GM19372 (cell line): ENCODE data around the gene MYOT.
"Not testable (repeated sequence)": the region's sequence is repeated elsewhere in the genome, so short reads cannot be mapped to it uniquely, and the experiment has no call there.

Experiments
- ATAC-seq: cut with Tn5 transposase; IDR thresholded peaks from one replicate; pipeline ENCODE4 v1.9.1; 2021; ENCODE audit warnings: mild to moderate bottlenecking, low read depth, moderate library complexity; ENCODE audit not compliant: unreplicated experiment

Gene MYOT

GRCh38 chr5:137853165-137853564 lies 14.5 kb upstream of the MYOT start:
- not testable (repeated sequence) for ATAC-seq

DNA sequence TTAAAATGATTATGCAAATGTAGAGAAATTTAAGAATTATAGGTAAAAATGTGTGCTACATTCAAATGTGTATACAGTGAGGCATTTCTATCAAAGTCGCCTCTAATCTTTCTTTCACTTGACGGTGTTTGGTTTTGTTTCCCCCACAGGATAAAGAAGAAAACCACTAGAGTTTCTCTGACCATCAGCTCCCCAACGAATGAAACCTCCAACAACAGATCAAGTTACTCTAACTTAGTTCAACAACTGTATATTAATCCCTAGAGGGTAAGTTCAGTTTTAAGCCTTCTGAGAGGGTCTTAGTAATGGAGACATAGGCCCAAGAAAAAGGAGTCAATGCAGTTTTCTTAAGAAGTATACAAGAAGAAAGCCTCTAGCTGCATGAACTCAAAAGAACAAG lies 11.5 kb upstream of the MYOT start:
- no peak for ATAC-seq

GRCh38 chr5:137856916-137857862 lies 10.5 kb upstream of the MYOT start:
- ATAC-seq, result peak; percentile 60

DNA sequence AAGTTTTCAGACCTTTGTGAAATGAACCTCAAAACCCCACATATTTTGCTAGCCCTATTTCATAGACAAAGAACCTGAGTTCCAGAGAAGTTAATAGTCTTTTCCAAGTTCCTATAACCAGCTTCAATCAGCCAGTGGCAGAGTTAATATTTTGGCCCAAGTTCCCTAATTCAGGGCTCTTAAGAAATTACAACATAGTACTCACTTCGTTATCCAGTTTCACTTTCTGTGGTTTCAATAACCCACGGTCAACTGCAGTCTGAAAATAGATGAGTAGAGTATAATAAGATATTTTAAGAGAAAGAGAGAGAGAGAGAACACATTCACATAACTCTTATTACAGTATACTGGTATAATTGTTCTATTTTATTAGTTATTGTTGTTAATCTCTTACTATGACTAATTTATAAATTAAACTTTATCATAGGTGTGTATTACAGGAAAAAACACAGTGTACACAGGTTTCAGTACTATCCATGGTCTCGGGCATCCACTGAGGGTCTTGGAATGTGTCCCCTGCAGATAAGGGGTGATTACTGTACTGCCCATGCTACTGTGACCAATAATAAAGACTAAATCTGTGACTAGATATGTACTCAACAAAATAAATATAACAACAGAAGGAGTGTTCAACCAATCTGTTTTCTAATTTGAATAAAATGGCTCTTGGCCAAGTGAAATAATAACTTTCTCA lies 9.3 kb upstream of the MYOT start:
- peak; percentile 66 for ATAC-seq

DNA sequence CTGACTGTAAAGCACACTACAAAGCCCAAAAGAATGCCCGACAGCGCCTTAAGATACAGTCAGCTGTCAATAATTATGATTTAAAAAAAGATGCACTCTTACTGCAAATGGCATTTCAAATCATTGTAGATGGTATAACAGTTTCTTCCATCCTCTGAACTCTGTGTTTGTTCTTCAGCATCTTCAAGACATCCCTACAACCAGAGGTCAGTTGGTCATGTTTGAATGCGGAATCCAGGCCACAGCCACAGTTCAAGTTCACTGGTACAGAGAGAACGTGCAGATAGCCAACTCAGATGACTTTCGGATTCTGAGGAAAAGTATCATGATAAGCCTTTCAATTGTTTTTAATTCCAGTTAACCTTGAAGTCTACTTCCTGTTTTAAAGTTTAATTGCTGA lies 8.7 kb upstream of the MYOT start:
- ATAC-seq, result no peak

GRCh38 chr5:137862251-137862650 lies 5.4 kb upstream of the MYOT start:
- ATAC-seq, result no peak

DNA sequence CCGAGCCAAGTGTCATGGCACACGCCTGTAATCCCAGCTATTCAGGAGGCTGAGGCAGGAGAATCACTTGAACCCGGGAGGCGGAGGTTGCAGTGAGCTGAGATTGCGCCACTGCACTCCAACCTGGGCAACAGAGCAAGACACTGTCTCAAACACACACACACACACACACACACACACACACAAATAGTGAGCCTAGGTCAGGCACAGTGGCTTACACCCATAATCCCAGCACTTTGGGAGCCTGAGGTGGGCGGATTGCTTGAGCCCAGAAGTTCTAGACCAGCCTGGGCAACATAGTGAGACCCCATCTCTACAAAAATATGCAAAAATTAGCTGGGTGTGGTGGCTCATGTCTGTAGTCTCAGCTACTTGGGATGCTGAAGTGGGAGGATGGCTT lies 4.0 kb upstream of the MYOT start:
- ATAC-seq, result not testable (repeated sequence)

DNA sequence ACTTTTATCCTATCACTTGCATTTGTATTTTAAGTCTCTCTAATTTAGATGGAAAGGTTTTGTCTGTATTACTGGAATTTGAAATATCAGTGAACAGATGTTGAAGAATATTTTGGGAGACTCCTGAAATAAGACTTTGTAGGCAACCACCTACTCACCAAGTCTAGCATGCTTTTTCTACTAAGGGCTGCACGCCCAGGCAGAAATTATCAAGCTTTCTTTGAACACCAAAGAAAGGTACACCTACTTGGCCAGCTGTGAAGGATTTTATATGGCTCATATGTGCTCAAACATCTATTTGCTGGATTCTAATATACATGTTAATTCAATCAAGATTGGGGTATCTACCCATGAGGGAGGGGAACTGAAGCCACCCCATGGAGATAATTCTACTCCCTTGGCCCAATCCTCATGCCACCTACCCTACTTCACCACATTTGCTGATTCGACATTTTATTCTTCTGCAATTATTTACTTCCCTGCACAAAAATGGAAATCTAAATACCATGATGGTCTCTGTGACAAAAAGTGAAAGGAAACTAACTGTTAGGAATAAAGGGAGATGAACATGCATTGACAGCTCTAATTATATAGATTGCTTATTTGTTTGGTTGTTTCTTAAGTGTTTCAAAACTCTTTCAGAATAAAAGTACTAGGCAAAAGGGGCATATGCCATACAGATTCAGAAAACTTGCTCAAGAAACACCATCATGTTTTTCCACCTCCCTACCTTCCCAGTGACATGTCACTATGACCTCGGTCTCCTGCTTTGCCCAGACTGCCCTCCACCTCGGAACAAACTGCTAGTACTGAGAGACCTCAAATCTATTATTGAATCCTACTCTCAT lies 895 bp upstream of the MYOT start:
- no peak for ATAC-seq

- ATAC-seq, result no peak
Observed at GRCh38 chr5:137870647-137871339, 3.1 kb downstream of the MYOT start.

GRCh38 chr5:137871571-137871970 lies 3.9 kb downstream of the MYOT start:
- no peak for ATAC-seq

- ATAC-seq, result no peak
Observed at GRCh38 chr5:137872466-137872865, 4.8 kb downstream of the MYOT start.

- no peak for ATAC-seq
Observed at GRCh38 chr5:137876101-137876500, 8.4 kb downstream of the MYOT start.

GRCh38 chr5:137880313-137880712 lies 12.7 kb downstream of the MYOT start:
- no peak for ATAC-seq

GRCh38 chr5:137887831-137888230 lies 20.2 kb downstream of the MYOT start:
- ATAC-seq, result no peak

GRCh38 chr5:137888466-137888862 lies 20.8 kb downstream of the MYOT start:
- no peak for ATAC-seq

DNA sequence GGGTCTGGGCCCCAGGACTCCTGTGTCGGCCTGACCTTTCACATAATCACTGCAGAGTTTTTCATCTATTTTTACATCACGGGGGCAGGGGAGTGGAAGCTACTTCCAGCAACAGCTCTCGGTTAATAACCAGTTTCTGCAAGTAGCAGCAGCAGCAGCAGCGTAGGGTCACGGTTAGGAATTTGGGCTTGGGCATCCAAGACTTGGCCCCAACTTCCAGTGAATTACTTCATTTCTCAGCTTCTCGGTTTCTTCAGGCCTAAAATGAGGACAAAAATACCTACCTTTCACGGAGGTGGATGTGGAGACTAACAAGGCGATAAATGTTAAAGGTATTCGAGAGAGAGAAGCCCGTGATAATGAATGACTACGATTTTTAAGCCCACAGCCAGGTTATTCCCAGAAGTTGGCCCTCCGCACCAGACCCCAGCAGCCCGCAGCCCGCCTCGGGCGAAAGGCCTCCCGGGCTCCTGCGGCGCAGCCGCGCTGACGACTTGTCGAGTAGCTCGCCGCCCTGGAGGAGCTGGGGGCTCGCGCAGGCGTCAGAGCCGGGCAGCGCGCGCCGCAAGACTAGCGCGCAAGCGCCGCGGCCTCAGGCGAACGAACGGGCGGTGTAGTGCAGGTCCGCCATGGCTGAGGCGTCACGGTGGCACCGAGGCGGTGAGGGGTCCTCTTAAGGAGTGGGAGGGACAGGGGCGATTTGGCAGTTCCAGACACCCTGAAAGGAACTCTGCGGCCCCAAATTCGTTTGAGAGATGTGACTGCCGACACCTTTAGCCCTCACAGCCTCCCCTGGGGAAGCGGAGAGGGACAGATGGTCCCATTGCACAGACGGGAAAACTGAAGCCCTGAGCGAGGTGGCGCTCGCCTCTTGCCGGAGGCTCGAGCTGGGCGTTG lies 21.5 kb downstream of the MYOT start, which contains the start of gene PKD2L2:
Gene PKD2L2, plus strand, starts transcription at position 595 of the 897 bp plus-strand sequence. Its CDS starts 35 bp downstream, at position 630.
- ATAC-seq, result peak; percentile 99

GRCh38 chr5:137890845-137891244 lies 23.2 kb downstream of the MYOT start:
- no peak for ATAC-seq

GRCh38 chr5:137891849-137892248 lies 24.2 kb downstream of the MYOT start:
- no peak for ATAC-seq

DNA sequence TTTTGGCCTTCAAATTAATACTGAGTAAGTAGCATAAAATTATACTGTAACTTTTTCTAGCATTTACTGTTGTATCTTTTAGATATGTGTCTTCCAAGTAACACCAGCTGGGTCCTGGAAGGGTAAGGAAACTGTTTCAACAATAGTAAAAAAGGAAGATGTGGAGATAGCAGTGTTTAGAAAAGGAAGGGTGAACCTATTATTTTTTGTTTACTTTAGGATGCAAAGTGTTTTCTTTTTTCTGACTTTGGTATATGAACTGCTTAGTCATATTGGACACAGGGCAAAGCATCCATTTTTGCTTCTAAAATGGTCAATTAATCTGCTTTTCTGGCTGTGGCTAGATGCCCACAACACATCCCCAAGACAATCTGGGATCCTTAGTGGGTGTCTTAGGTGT lies 26.9 kb downstream of the MYOT start:
- no peak for ATAC-seq
